GM12878 (cell line): Measurements from ENCODE around the gene TNPO2. TPM values are rescaled to one million over a fixed set of nuclear protein-coding genes. Genes with fewer than 3 reads are reported as not detected.

Experiments used
- ATAC-seq: fragments of 200-7000 bp; cut with Tn5 transposase; 3 replicates; pipeline ENCODE4 v1.9.1; 2020; ENCODE audit warnings: mild to moderate bottlenecking, moderate library complexity
- BruUV-seq: library from RNA; stranded (reverse); fragments of 400-500 nt; replicated peaks from 2 replicates; lab custom pipeline; 2021; lab: Mats Ljungman, UMichigan
- CTCF ChIA-PET: fragments of 300-600 bp; sonication (Branson Sonifier 250); formaldehyde crosslinking; extraction: SDS; loops from one replicate; lab custom pipeline; 2021; ENCODE audit warnings: inconsistent platforms; lab: Yijun Ruan, JAX
- POLR2A ChIA-PET: fragments of 350-600 bp; formaldehyde crosslinking; extraction: SDS; loops from one replicate; lab custom pipeline; 2021; ENCODE audit warnings: inconsistent platforms; lab: Charles Lee
- RAD21 ChIA-PET: fragments of 300-600 bp; sonication (Branson Sonifier 250); formaldehyde crosslinking; loops from one replicate; lab custom pipeline; 2023; ENCODE audit warnings: antibody characterized with exemption; ENCODE audit not compliant: unreplicated experiment; lab: Charles Lee
- SMC1A ChIA-PET: fragments of 300-600 bp; sonication (Branson Sonifier 250); formaldehyde crosslinking; loops from one replicate; lab custom pipeline; 2023; ENCODE audit not compliant: unreplicated experiment, uncharacterized antibody; lab: Charles Lee
- DNase-seq: peaks from one replicate; pipeline ENCODE4 v3.0.0-alpha.2; 2011; ENCODE audit warnings: low read depth, low spot score
- FAIRE-seq: peaks from 3 replicates; lab custom pipeline; 2011; peaks lifted over from hg19 to GRCh38; lab: Jason Lieb, UNC
- H2AFZ ChIP-seq: 2 replicates; pipeline ENCODE4 v1.6.0; 2011; ENCODE audit warnings: low read depth, low read length, control low read depth; ENCODE audit not compliant: control insufficient read depth
- H3K27ac ChIP-seq: 2 replicates; pipeline ENCODE4 v1.5.1; 2011; ENCODE audit warnings: control low read depth; ENCODE audit not compliant: control insufficient read depth, insufficient read depth
- H3K27me3 ChIP-seq, 2 experiments: replicated peaks in 1 of 2; 2 replicates each; pipeline versions ENCODE4 v1.6.0 to v1.6.1; 2011; ENCODE audit warnings: low read length in 1 of 2; ENCODE audit not compliant: control insufficient read depth in 2 of 2, insufficient read depth in 2 of 2
- H3K36me3 ChIP-seq, 2 experiments: 2 replicates each; pipeline ENCODE4 v1.5.1; 2011; ENCODE audit warnings: low read length in 1 of 2; ENCODE audit not compliant: control insufficient read depth in 2 of 2, insufficient read depth in 2 of 2
- H3K4me1 ChIP-seq: 2 replicates; pipeline ENCODE4 v1.6.1; 2011; ENCODE audit warnings: mild to moderate bottlenecking, low read length, moderate library complexity, mixed read lengths; ENCODE audit not compliant: control insufficient read depth, insufficient read depth
- H3K4me2 ChIP-seq: 2 replicates; pipeline ENCODE4 v1.6.0; 2011; ENCODE audit warnings: control low read depth; ENCODE audit not compliant: control insufficient read depth, insufficient read depth
- H3K4me3 ChIP-seq: fragments of 200-600 bp; sonication (generic); 2 replicates; pipeline ENCODE4 v1.5.1; 2016
- H3K79me2 ChIP-seq: 2 replicates; pipeline ENCODE4 v1.6.0; 2011; ENCODE audit warnings: low read length; ENCODE audit not compliant: control insufficient read depth, insufficient read depth
- H3K9ac ChIP-seq: 2 replicates; pipeline ENCODE4 v1.8.0; 2011; ENCODE audit warnings: low read length, control low read depth, mixed read lengths; ENCODE audit not compliant: control insufficient read depth, insufficient read depth
- H3K9me3 ChIP-seq: replicated peaks from 3 replicates; pipeline ENCODE4 v1.5.1; 2011; ENCODE audit warnings: mild to moderate bottlenecking, low read length; ENCODE audit not compliant: control insufficient read depth, insufficient read depth
- H4K20me1 ChIP-seq: 2 replicates; pipeline ENCODE4 v1.6.0; 2011; ENCODE audit not compliant: control insufficient read depth, insufficient read depth
- BACH1 ChIP-seq: fragments of 450-650 bp; IDR thresholded peaks from 2 replicates; pipeline ENCODE4 v1.6.1; 2017; ENCODE audit warnings: mild to moderate bottlenecking, borderline replicate concordance
- CBX3 ChIP-seq: fragments of 200-600 bp; sonication (generic); IDR thresholded peaks from 2 replicates; pipeline ENCODE4 v1.6.1; 2016; ENCODE audit warnings: low read depth, borderline replicate concordance
- CREB1 ChIP-seq: IDR thresholded peaks from 2 replicates; pipeline ENCODE4 v1.6.1; 2012; ENCODE audit warnings: low read depth, mild to moderate bottlenecking, inconsistent platforms
- ELK1 ChIP-seq: IDR thresholded peaks from 2 replicates; pipeline ENCODE4 v1.6.1; 2012; ENCODE audit warnings: low read depth, low read length, improper control_type of control experiment
- ETV6 ChIP-seq, 2 experiments: fragments of 450-650 bp in 1 of 2; IDR thresholded peaks in 1 of 2; conservative IDR thresholded peaks in 1 of 2; 2 replicates each; pipeline ENCODE4 v1.6.1; 2014; ENCODE audit warnings: antibody characterized with exemption in 1 of 2, borderline replicate concordance in 1 of 2, low read depth in 1 of 2, mild to moderate bottlenecking in 1 of 2, moderate library complexity in 1 of 2
- FOS ChIP-seq: IDR thresholded peaks from 3 replicates; pipeline ENCODE4 v1.6.1; 2011; ENCODE audit warnings: borderline replicate concordance; ENCODE audit not compliant: insufficient read length; ENCODE audit errors: extremely low read depth
- GATAD2B ChIP-seq: fragments of 450-650 bp; conservative IDR thresholded peaks from 2 replicates; pipeline ENCODE4 v1.6.1; 2017; ENCODE audit warnings: low read depth, mild to moderate bottlenecking, moderate library complexity
- IRF5 ChIP-seq: fragments of 450-650 bp; IDR thresholded peaks from 2 replicates; pipeline ENCODE4 v1.6.1; 2017; ENCODE audit warnings: borderline replicate concordance
- MYB ChIP-seq: fragments of 150-350 bp; IDR thresholded peaks from 2 replicates; pipeline ENCODE4 v1.6.1; 2014; ENCODE audit warnings: mild to moderate bottlenecking, low read depth, low read length, borderline replicate concordance
- NR2C1 ChIP-seq: fragments of 450-650 bp; IDR thresholded peaks from 2 replicates; pipeline ENCODE4 v1.6.1; 2017; ENCODE audit warnings: antibody characterized with exemption, mild to moderate bottlenecking, moderate library complexity
- SIX5 ChIP-seq: IDR thresholded peaks from 2 replicates; pipeline ENCODE4 v1.6.1; 2011; ENCODE audit warnings: mild to moderate bottlenecking, low read depth, low read length, moderate library complexity; ENCODE audit not compliant: severe bottlenecking
- SMAD1 ChIP-seq: fragments of 450-650 bp; IDR thresholded peaks from 2 replicates; pipeline ENCODE4 v1.6.1; 2018; ENCODE audit warnings: mild to moderate bottlenecking, low read depth; ENCODE audit not compliant: partially characterized antibody
- TCF3 ChIP-seq: IDR thresholded peaks from 2 replicates; pipeline ENCODE4 v1.6.1; 2012; ENCODE audit warnings: low read depth, mild to moderate bottlenecking, low read length, borderline replicate concordance; ENCODE audit not compliant: insufficient read depth
- TCF7 ChIP-seq: IDR thresholded peaks from 2 replicates; pipeline ENCODE4 v1.6.1; 2014; ENCODE audit warnings: antibody characterized with exemption, borderline replicate concordance
- WGBS: methylation state at CpG from one replicate; pipeline ENCODE4 v1.1.6; 2016; ENCODE audit warnings: low lambda C conversion rate; ENCODE audit not compliant: insufficient replicate concordance, insufficient coverage; ENCODE audit errors: missing lambda C conversion rate; 5-methylcytosine and 5-hydroxymethylcytosine counted together
- in situ Hi-C: fragments of 300-500 bp; cut with MboI; formaldehyde crosslinking; loops from 9 replicates; pipeline ENCODE4 v1.14.3; 2018; ENCODE audit warnings: mixed read lengths
- intact Hi-C: fragments of 100-400 bp; cut with micrococcal nuclease; formaldehyde crosslinking; loops from one replicate; pipeline ENCODE4 v1.14.2; 2022; ENCODE audit not compliant: unreplicated experiment
- polyA plus RNA-seq, 11 experiments: library from polyadenylated mRNA; depleted of rRNA in 4 of 11; unstranded in 6 of 11; stranded (reverse) in 5 of 11; fragments of >200 nt; fragmentation: Nextera tagmentation in 4 of 11; fragmentation: Illumina TruSeq in 1 of 11; extraction: Ambion mirVana in 4 of 11; extraction: Trizol in 1 of 11; gene quantifications; 1 replicate in 1 of 11; 2 replicates in 10 of 11; pipeline versions ENCODE4 v1.2.1 to v1.2.3, GENCODE V29; 2011 to 2016; ENCODE audit warnings: inconsistent platforms in 2 of 11, missing spikeins in 2 of 11, low read depth in 1 of 11
- total RNA-seq, 4 experiments: library from RNA; depleted of rRNA in 3 of 4; stranded (reverse); fragments of >200 nt in 3 of 4; fragmentation: Illumina TruSeq in 1 of 4; extraction: Trizol in 1 of 4; gene quantifications; 2 replicates each; pipeline versions ENCODE4 v1.2.1 to v1.2.3, GENCODE V29; 2013 to 2021

Gene TNPO2
- total and polyA plus RNA-seq, 10 of the 15 experiments (the other 5 are each of a cell fraction or from before 2014, with no cell fraction given), result 5.5 to 99.7 (median 29.6) TPM

- CTCF ChIA-PET, result interaction anchor here (0.6 to 2.5 kb wide), 3 partner anchors 9 to 139 kb away, joined by 3 to 12 read pairs (median 9); no protein-coding TSS in a partner anchor
- intact Hi-C loops, result no loop called here
- FAIRE-seq (no peak), DNase-seq (no peak), ATAC-seq (no peak)
- Histone ChIP-seq H3K4me2 (no peak overlapping the region), H3K36me3 (peaks cover 0 to 8% of the 10 kb centered on the region in 2 experiments; a peak in 2 of 4 replicates)
- WGBS, result 95% methylated on average over 6 of the region's 6 CpGs
- in situ Hi-C loops, result no loop called here
- TF ChIP-seq IRF5, result no peak
- no peak for TF ChIP-seq GATAD2B
- TF ChIP-seq, all 136 proteins: peak for 0
- Histone ChIP-seq H3K4me1 (no peaks in the 10 kb centered on the region), H4K20me1 (no peaks in the 10 kb centered on the region), H3K9me3 (peaks cover 11% of the 10 kb centered on the region; the same call in 1 of the 3 replicates), H2AFZ (no peak overlapping the region), H3K79me2 (no peaks in the 10 kb centered on the region), H3K27ac (no peak overlapping the region), H3K9ac (no peak overlapping the region), H3K4me3 (no peak overlapping the region), H3K27me3 (no peaks in the 10 kb centered on the region)
- SMC1A ChIA-PET, result no interaction called here
- RAD21 ChIA-PET, result no interaction called here
- POLR2A ChIA-PET, result interaction anchor here (0.6 kb wide), 1 partner anchor 185 kb away, joined by 4 read pairs; the partner anchor contains the start of gene FARSA
- BruUV-seq, result no TSS peak
These were observed 24.8 kb upstream of the TNPO2 start for GRCh38 chr19:12748489-12748888.

- intact Hi-C loops, result no loop called here
- Histone ChIP-seq H3K79me2 (no peaks in the 10 kb centered on the region), H4K20me1 (no peaks in the 10 kb centered on the region), H2AFZ (no peak overlapping the region), H3K4me3 (no peak overlapping the region), H3K27ac (no peak overlapping the region), H3K4me1 (no peaks in the 10 kb centered on the region), H3K9me3 (peaks cover 11% of the 10 kb centered on the region; the same call in 1 of the 3 replicates), H3K36me3 (peaks cover 0 to 8% of the 10 kb centered on the region in 2 experiments; a peak in 2 of 4 replicates), H3K4me2 (no peak overlapping the region), H3K9ac (no peak overlapping the region), H3K27me3 (no peaks in the 10 kb centered on the region)
- FAIRE-seq (no peak), ATAC-seq (no peak), DNase-seq (no peak)
- 95% methylated on average over 22 of the region's 22 CpGs for WGBS
- ChIA-PET RAD21 (no interaction called here), POLR2A (no interaction called here), CTCF (no interaction called here), SMC1A (no interaction called here)
- in situ Hi-C loops, result no loop called here
- no TSS peak for BruUV-seq
- TF ChIP-seq FOS (no peak), SIX5 (no peak), MYB (no peak), ELK1 (no peak), NR2C1 (no peak), TCF3 (no peak), SMAD1 (no peak), CBX3 (no peak), CREB1 (no peak), TCF7 (no peak), ETV6 (conservative IDR thresholded peaks at IDR 0.05 in 1 of 2, IDR thresholded peaks at IDR 0.05 in 1 of 2; ENCODE audit: borderline replicate concordance in 1 of 2, low read depth in 1 of 2) (no peak), BACH1 (no peak)
These were observed 21.6 kb upstream of the TNPO2 start for GRCh38 chr19:12745166-12745897.
